Heart right ventricle (tissue), 16 donors: ENCODE data around the gene PGF. TPM values are rescaled to one million over a fixed set of nuclear protein-coding genes. Genes with fewer than 3 reads are reported as not detected.
A peak's percentile ranks its signal among the peaks of the same experiment; 100 is the strongest.

Experiments
- ATAC-seq, 8 donors: fragments of 200-7000 bp; cut with Tn5 transposase; one replicate each; pipeline ENCODE4 v1.9.1; 2020; ENCODE audit warnings: mild to moderate bottlenecking in 8 of 8, moderate library complexity in 8 of 8, moderate number of reproducible peaks in 1 of 8
- DNase-seq, 2 donors: peaks; one replicate each; pipeline ENCODE4 v3.0.0-alpha.2; 2020
- H3K27ac ChIP-seq, 10 donors: fragments of 200-600 bp; sonication (generic) in 2 of 10; one replicate each; pipeline versions ENCODE4 v1.5.0 to v1.8.0; 2020 to 2022; ENCODE audit warnings: mild to moderate bottlenecking in 3 of 10
- H3K27me3 ChIP-seq, 7 donors: fragments of 200-600 bp; one replicate each; pipeline ENCODE4 v1.8.0; 2021 to 2022; ENCODE audit warnings: mild to moderate bottlenecking in 2 of 7
- H3K36me3 ChIP-seq, 9 donors: fragments of 200-600 bp; sonication (generic) in 1 of 9; one replicate each; pipeline versions ENCODE4 v1.5.0 to v1.8.0; 2020 to 2022; ENCODE audit warnings: mild to moderate bottlenecking in 2 of 9
- H3K4me1 ChIP-seq, 9 donors: fragments of 200-600 bp; sonication (generic) in 1 of 9; one replicate each; pipeline versions ENCODE4 v1.5.0 to v1.8.0; 2020 to 2022; ENCODE audit warnings: mild to moderate bottlenecking in 4 of 9
- H3K4me3 ChIP-seq, 10 donors: fragments of 200-600 bp; sonication (generic) in 2 of 10; one replicate each; pipeline versions ENCODE4 v1.5.0 to v1.8.0; 2020 to 2022; ENCODE audit warnings: mild to moderate bottlenecking in 7 of 10, moderate library complexity in 2 of 10
- H3K9me3 ChIP-seq, 11 donors: fragments of 200-600 bp in 10 of 11; sonication (generic) in 2 of 11; one replicate each; pipeline versions ENCODE4 v1.5.0 to v1.8.0; 2013 to 2022; ENCODE audit warnings: mild to moderate bottlenecking in 2 of 11, control low read depth in 1 of 11, moderate library complexity in 1 of 11
- WGBS, 2 donors: extraction: QIAGEN DNeasy Blood & Tissue Kit; methylation state at CpG; one replicate each; pipeline ENCODE4 v1.1.7; 2013; ENCODE audit warnings: inconsistent platforms in 1 of 2; 5-methylcytosine and 5-hydroxymethylcytosine counted together
- intact Hi-C, 10 donors: fragments of 100-400 bp; cut with DNase I; formaldehyde crosslinking; loops; one replicate each; pipeline versions ENCODE4 v1.11.1 to v1.14.2; 2022
- polyA plus RNA-seq, 2 donors: library from polyadenylated mRNA; stranded (reverse); fragments of 200-250 nt; gene quantifications; one replicate each; pipeline ENCODE4 v1.2.3, GENCODE V29; 2013
- total RNA-seq, 10 donors: library from RNA; stranded (reverse); fragmentation: NEBNext Ultra II Directional in 3 of 10; extraction: Animal tissue kit (Norgen Biotek cat#: 25700) in 3 of 10; gene quantifications; one replicate each; pipeline versions ENCODE4 v1.2.1 to v1.2.4, GENCODE V29; 2021 to 2023
- TF ChIP-seq, protein P1 (sequence below), 9 donors: fragments of 200-600 bp; sonication (generic) in 2 of 9; IDR thresholded peaks; one replicate each; pipeline versions ENCODE4 v1.5.0 to v1.8.0; 2021 to 2022; ENCODE audit warnings: antibody characterized with exemption in 9 of 9, mild to moderate bottlenecking in 5 of 9, moderate library complexity in 1 of 9
- donor health status: Arrhythmogenic right ventricular cardiomyopathy.
- donor health status: ischemic (EF 13 %, LVEDD 7.1; RV severe dilation, severe dysfunction).
- donor health status: healthy with polysubstance abuse.
- donor health status: DM: no; HTN: yes; CAD: no.
- donor health status: DM: no; HTN: no; CAD: no.
- donor health status: ischemic (EF 25% LVEDD 6.9; RV normal size, moderate dysfunction).
- donor health status: ischemic (EF 25% LVEDD 5.7; RV mildly dilated, moderate dysfunction).
- donor health status: healthy.
- donor health status: DM: yes; HTN: yes; CAD: no.
- donor health status: Ischemic cardiomyopathy.
- donor health status: ischemic (EF 35%, LVEDD 5.7; RV mildly dilated, moderate dysfunction).
- donor health status: nonischemic (EF 11% LVEDD 7.7; RV severe dilation, severe dysfunction).
- donor health status: DM: yes; HTN: yes; CAD: no.
- donor health status: PGD.
- donor health status: ischemic (EF 29% LVEDD 5.4; RV normal size, mild dysfunction).
- donor health status: nonischemic (EF 23%, LVEDD 6.1; RV moderate dilation, normal function).

PGF gene
- total and polyA plus RNA-seq, 12 donors: 2.1 to 22.5 (median 6.3) TPM

GRCh38 chr14:74897642-74898041 lies 57.8 kb downstream of the PGF start:
- DNase-seq (no peak), ATAC-seq (peak in 6 of 8 donors; percentile 47 to 86 (median 62))
- Histone ChIP-seq H3K4me3 (no peak overlapping the region), H3K36me3 (peaks cover 8 to 100% (median 93%) of the 10 kb centered on the region in 9 donors), H3K4me1 (peaks cover 0 to 26% (median 12%) of the 10 kb centered on the region in 9 donors), H3K27me3 (no peaks in the 10 kb centered on the region), H3K9me3 (no peaks in the 10 kb centered on the region), H3K27ac (peak overlapping the region in 7 of 10 donors; percentile 2 to 51 (median 39))
- WGBS, 2 donors: 38 to 59% methylated on average over 4 of the region's 4 CpGs
- intact Hi-C loops: no loop called here
- TF ChIP-seq, protein P1, sequence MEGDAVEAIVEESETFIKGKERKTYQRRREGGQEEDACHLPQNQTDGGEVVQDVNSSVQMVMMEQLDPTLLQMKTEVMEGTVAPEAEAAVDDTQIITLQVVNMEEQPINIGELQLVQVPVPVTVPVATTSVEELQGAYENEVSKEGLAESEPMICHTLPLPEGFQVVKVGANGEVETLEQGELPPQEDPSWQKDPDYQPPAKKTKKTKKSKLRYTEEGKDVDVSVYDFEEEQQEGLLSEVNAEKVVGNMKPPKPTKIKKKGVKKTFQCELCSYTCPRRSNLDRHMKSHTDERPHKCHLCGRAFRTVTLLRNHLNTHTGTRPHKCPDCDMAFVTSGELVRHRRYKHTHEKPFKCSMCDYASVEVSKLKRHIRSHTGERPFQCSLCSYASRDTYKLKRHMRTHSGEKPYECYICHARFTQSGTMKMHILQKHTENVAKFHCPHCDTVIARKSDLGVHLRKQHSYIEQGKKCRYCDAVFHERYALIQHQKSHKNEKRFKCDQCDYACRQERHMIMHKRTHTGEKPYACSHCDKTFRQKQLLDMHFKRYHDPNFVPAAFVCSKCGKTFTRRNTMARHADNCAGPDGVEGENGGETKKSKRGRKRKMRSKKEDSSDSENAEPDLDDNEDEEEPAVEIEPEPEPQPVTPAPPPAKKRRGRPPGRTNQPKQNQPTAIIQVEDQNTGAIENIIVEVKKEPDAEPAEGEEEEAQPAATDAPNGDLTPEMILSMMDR (IDR thresholded peaks at IDR 0.05): no peak

- Histone ChIP-seq H3K9me3 (no peaks in the 10 kb centered on the region), H3K27ac (peak overlapping the region in 3 of 10 donors; percentile 5 to 30 (median 21)), H3K27me3 (no peaks in the 10 kb centered on the region), H3K36me3 (peaks cover 4 to 100% (median 91%) of the 10 kb centered on the region in 9 donors), H3K4me3 (no peak overlapping the region), H3K4me1 (peaks cover 4 to 26% (median 13%) of the 10 kb centered on the region in 9 donors)
- 87 to 89% methylated on average over 3 of the region's 3 CpGs for WGBS, 2 donors
- ATAC-seq (peak in 1 of 8 donors; percentile 52), DNase-seq (no peak)
- intact Hi-C loops: no loop called here
- TF ChIP-seq, protein P1 (IDR thresholded peaks at IDR 0.05): no peak
Measured at GRCh38 chr14:74896400-74896799, 59.0 kb downstream of the PGF start.

GRCh38 chr14:74893614-74894091 lies 61.7 kb downstream of the PGF start:
- 74 to 81% methylated on average over 4 of the region's 4 CpGs for WGBS, 2 donors
- TF ChIP-seq, protein P1 (IDR thresholded peaks at IDR 0.05): no peak

DNA sequence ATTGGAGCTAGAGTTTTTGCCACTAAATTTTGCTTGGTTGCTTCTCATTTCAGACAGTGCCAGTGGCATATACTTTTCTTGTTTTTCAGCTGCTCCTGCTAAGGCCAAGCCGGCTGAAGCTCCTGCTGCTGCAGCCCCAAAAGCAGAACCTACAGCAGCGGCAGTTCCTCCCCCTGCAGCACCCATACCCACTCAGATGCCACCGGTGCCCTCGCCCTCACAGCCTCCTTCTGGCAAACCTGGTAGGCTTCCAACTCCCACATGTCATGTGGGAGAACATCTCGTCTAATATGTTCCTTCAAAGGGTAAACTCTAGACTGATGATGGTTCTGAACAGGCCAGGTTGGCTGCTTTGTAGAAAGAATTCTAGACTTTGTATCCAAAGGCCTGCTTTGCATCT lies 62.7 kb downstream of the PGF start:
- TF ChIP-seq, protein P1 (IDR thresholded peaks at IDR 0.05): no peak
- WGBS, 2 donors: 75 to 76% methylated on average over 5 of the region's 5 CpGs
- no peak overlapping the region for H3K4me3 ChIP-seq
- peaks cover 3 to 99% (median 71%) of the 10 kb centered on the region in 9 donors for H3K36me3 ChIP-seq
- H3K4me1 ChIP-seq: peaks cover 0 to 34% (median 24%) of the 10 kb centered on the region in 9 donors
- no peak for DNase-seq
- no peaks in the 10 kb centered on the region for H3K9me3 ChIP-seq
- intact Hi-C loops: no loop called here
- no peaks in the 10 kb centered on the region for H3K27me3 ChIP-seq
- H3K27ac ChIP-seq: no peak overlapping the region
- no peak for ATAC-seq

More at GRCh38 chr14:74893614-74894091, 61.7 kb downstream of the PGF start:
- intact Hi-C loops: no loop called here
- Histone ChIP-seq H3K27me3 (no peaks in the 10 kb centered on the region), H3K4me3 (no peak overlapping the region), H3K27ac (no peak overlapping the region), H3K9me3 (no peaks in the 10 kb centered on the region), H3K36me3 (peaks cover 3 to 100% (median 79%) of the 10 kb centered on the region in 9 donors), H3K4me1 (peaks cover 4 to 27% (median 15%) of the 10 kb centered on the region in 9 donors)
- no peak for DNase-seq
- ATAC-seq: no peak
